ENCODE data around the gene CLK1. TPM values are rescaled to one million over a fixed set of nuclear protein-coding genes. Genes with fewer than 3 reads are reported as not detected.

The CLK1 gene
- total and polyA plus RNA-seq, 9 of the 15 experiments (the other 6 are each of a cell fraction or from before 2014, with no cell fraction given), result 29.3 to 99.2 (median 47.0) TPM

DNA sequence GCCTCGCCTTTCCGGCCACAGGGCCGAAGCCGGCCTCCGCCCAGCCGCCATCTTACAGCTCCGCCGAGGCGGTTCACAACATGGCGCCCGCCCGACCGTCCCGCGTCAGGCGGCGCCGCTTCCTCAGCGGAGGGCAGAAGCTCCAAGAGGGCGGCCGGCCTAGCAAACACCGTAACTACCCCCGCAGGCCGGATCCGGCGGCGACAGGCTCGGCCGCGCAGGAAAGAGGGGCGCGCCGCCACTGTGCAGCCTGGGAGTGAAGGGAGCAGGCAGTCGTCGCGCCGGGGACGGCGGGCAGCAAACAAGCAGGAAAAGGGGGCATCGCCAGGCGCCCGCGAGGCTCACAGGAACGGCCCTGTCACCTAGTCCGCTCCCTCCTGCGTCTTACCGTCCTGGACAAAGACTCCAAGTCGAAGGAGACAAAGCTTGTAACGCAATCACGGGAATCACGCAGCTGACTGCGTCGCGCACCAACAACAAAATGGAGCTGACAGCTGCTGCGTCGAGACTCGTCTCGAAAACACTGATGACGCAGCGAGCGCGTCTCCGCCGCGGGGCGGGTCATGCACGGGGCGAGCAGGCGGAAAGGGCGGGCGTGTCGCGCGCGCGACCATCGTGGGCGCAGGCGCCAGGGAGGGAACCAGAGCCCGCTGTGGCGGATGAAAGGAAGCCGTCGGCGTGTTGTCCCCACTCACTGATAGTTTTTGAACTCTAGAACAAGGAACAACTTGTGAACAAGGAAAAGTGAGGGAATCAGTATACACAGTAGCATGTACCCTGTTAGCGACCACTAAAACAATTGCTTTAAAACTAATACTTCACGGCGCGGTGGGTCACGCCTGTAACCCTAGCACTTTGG, at the start of gene CLK1 (continued):
- TF ChIP-seq, protein P1, sequence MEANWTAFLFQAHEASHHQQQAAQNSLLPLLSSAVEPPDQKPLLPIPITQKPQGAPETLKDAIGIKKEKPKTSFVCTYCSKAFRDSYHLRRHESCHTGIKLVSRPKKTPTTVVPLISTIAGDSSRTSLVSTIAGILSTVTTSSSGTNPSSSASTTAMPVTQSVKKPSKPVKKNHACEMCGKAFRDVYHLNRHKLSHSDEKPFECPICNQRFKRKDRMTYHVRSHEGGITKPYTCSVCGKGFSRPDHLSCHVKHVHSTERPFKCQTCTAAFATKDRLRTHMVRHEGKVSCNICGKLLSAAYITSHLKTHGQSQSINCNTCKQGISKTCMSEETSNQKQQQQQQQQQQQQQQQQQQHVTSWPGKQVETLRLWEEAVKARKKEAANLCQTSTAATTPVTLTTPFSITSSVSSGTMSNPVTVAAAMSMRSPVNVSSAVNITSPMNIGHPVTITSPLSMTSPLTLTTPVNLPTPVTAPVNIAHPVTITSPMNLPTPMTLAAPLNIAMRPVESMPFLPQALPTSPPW (CRISPR knock-in tag; IDR thresholded peaks at IDR 0.05), result peak; percentile 63; the same call in 1 of the 2 replicates
- TF ChIP-seq SRSF3 (IDR thresholded peaks at IDR 0.05; ENCODE audit: insufficient read depth, low read length), result peak; percentile 87; the same call in 1 of the 2 replicates
- TF ChIP-seq SMARCB1 (IDR thresholded peaks at IDR 0.05; ENCODE audit: insufficient read length, low read depth), result no peak
- TF ChIP-seq ZNF12 (CRISPR knock-in tag; IDR thresholded peaks at IDR 0.05), result peak; percentile 30; the same call in 1 of the 2 replicates
- TF ChIP-seq KDM4B (IDR thresholded peaks at IDR 0.05; ENCODE audit: borderline replicate concordance in 2 of 2, low read depth in 1 of 2), result no peak
- TF ChIP-seq ZNF41 (CRISPR knock-in tag; conservative IDR thresholded peaks at IDR 0.05), result no peak
- TF ChIP-seq ZNF324 (CRISPR knock-in tag; IDR thresholded peaks at IDR 0.05), result no peak
- no peak for TF ChIP-seq TCFL5 (CRISPR knock-in tag; conservative IDR thresholded peaks at IDR 0.05)
- TF ChIP-seq FOXP1 (CRISPR knock-in tag; IDR thresholded peaks at IDR 0.05), result peak; percentile 67; the same call in 1 of the 2 replicates
- TF ChIP-seq, protein P2, sequence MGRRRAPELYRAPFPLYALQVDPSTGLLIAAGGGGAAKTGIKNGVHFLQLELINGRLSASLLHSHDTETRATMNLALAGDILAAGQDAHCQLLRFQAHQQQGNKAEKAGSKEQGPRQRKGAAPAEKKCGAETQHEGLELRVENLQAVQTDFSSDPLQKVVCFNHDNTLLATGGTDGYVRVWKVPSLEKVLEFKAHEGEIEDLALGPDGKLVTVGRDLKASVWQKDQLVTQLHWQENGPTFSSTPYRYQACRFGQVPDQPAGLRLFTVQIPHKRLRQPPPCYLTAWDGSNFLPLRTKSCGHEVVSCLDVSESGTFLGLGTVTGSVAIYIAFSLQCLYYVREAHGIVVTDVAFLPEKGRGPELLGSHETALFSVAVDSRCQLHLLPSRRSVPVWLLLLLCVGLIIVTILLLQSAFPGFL (CRISPR knock-in tag; IDR thresholded peaks at IDR 0.05), result 0 out of 2 replicates have a peak, but pooled peaks have one; percentile 10
- TF ChIP-seq XRCC4 (IDR thresholded peaks at IDR 0.05; ENCODE audit: extremely low read depth, insufficient read depth, insufficient read length), result no peak
- TF ChIP-seq ZNF436 (CRISPR knock-in tag; IDR thresholded peaks at IDR 0.05), result no peak
- TF ChIP-seq, protein P3, sequence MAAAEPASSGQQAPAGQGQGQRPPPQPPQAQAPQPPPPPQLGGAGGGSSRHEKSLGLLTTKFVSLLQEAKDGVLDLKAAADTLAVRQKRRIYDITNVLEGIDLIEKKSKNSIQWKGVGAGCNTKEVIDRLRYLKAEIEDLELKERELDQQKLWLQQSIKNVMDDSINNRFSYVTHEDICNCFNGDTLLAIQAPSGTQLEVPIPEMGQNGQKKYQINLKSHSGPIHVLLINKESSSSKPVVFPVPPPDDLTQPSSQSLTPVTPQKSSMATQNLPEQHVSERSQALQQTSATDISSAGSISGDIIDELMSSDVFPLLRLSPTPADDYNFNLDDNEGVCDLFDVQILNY (CRISPR knock-in tag; IDR thresholded peaks at IDR 0.05), result no peak
- TF ChIP-seq, protein P4, sequence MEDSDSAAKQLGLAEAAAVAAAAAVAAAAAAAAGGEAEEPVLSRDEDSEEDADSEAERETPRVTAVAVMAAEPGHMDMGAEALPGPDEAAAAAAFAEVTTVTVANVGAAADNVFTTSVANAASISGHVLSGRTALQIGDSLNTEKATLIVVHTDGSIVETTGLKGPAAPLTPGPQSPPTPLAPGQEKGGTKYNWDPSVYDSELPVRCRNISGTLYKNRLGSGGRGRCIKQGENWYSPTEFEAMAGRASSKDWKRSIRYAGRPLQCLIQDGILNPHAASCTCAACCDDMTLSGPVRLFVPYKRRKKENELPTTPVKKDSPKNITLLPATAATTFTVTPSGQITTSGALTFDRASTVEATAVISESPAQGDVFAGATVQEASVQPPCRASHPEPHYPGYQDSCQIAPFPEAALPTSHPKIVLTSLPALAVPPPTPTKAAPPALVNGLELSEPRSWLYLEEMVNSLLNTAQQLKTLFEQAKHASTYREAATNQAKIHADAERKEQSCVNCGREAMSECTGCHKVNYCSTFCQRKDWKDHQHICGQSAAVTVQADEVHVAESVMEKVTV (CRISPR knock-in tag; IDR thresholded peaks at IDR 0.05), result no peak
- TF ChIP-seq ZNF197 (CRISPR knock-in tag; IDR thresholded peaks at IDR 0.05; ENCODE audit: low read depth), result no peak
- TF ChIP-seq ZNF780A (CRISPR knock-in tag; IDR thresholded peaks at IDR 0.05), result no peak
- TF ChIP-seq PHF21A (IDR thresholded peaks at IDR 0.05; ENCODE audit: borderline replicate concordance, low read depth), result no peak
- no peak for TF ChIP-seq HNRNPUL1 (IDR thresholded peaks at IDR 0.05; ENCODE audit: low read length)
- TF ChIP-seq MED1 (CRISPR knock-in tag; IDR thresholded peaks at IDR 0.05; ENCODE audit: borderline replicate concordance), result no peak
- TF ChIP-seq, protein P5, sequence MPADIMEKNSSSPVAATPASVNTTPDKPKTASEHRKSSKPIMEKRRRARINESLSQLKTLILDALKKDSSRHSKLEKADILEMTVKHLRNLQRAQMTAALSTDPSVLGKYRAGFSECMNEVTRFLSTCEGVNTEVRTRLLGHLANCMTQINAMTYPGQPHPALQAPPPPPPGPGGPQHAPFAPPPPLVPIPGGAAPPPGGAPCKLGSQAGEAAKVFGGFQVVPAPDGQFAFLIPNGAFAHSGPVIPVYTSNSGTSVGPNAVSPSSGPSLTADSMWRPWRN (IDR thresholded peaks at IDR 0.05; ENCODE audit: low read depth), result no peak
- TF ChIP-seq SMARCA5 (IDR thresholded peaks at IDR 0.05), result no peak
- TF ChIP-seq BRD4 (IDR thresholded peaks at IDR 0.05), result no peak
- TF ChIP-seq GTF2F1 (IDR thresholded peaks at IDR 0.05; ENCODE audit: low read depth, low read length), result no peak; the same call in 1 of the 2 replicates

Data from K562 (cell line).